ENCODE results near the gene SMPD4.
"Not testable (repeated sequence)": the region's sequence is repeated elsewhere in the genome, so short reads cannot be mapped to it uniquely, and the experiment has no call there.

The SMPD4 gene, protein sequence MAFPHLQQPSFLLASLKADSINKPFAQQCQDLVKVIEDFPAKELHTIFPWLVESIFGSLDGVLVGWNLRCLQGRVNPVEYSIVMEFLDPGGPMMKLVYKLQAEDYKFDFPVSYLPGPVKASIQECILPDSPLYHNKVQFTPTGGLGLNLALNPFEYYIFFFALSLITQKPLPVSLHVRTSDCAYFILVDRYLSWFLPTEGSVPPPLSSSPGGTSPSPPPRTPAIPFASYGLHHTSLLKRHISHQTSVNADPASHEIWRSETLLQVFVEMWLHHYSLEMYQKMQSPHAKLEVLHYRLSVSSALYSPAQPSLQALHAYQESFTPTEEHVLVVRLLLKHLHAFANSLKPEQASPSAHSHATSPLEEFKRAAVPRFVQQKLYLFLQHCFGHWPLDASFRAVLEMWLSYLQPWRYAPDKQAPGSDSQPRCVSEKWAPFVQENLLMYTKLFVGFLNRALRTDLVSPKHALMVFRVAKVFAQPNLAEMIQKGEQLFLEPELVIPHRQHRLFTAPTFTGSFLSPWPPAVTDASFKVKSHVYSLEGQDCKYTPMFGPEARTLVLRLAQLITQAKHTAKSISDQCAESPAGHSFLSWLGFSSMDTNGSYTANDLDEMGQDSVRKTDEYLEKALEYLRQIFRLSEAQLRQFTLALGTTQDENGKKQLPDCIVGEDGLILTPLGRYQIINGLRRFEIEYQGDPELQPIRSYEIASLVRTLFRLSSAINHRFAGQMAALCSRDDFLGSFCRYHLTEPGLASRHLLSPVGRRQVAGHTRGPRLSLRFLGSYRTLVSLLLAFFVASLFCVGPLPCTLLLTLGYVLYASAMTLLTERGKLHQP

DNA sequence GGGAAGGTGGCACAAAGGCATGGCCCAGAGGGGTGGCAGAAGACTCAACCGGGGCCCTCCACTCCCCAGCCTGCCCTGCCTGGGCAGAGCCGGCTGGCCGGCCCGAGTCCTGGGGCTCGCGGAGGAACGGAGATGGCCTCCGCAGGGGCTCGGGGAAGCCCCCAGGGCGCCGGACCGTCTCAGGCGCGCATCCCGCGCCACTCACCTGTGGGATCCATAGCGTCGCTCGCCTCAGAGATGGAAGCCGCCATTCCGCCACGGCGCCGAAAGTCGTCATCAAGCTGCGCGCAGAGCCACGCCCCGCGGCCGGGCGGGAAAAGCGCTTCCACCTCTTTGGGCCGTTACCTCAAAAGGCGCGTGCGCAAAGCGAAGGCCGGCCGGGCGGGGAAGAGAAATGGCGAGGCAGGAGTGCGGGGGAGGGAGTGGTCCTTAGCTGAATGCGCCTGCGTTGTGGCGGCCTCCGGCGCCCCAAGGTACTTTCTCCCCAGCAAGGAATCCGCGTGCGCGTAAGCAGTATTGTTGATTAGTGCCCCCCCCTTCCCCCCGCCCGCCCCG, at the start of gene SMPD4:
Gene SMPD4 (minus strand): TSS at position 278 of the 555 bp plus-strand sequence. CDS start 5,010 bp downstream, outside the sequence.
- H3K4me3 ChIP-seq (ENCODE audit: control insufficient read depth, low read depth, low read length): peak within 1 kb of the TSS; percentile 99
- TF ChIP-seq, protein P1, sequence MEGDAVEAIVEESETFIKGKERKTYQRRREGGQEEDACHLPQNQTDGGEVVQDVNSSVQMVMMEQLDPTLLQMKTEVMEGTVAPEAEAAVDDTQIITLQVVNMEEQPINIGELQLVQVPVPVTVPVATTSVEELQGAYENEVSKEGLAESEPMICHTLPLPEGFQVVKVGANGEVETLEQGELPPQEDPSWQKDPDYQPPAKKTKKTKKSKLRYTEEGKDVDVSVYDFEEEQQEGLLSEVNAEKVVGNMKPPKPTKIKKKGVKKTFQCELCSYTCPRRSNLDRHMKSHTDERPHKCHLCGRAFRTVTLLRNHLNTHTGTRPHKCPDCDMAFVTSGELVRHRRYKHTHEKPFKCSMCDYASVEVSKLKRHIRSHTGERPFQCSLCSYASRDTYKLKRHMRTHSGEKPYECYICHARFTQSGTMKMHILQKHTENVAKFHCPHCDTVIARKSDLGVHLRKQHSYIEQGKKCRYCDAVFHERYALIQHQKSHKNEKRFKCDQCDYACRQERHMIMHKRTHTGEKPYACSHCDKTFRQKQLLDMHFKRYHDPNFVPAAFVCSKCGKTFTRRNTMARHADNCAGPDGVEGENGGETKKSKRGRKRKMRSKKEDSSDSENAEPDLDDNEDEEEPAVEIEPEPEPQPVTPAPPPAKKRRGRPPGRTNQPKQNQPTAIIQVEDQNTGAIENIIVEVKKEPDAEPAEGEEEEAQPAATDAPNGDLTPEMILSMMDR (IDR thresholded peaks at IDR 0.05; ENCODE audit: control insufficient read depth, insufficient read depth, low read depth, low read length, missing control alignments): no peak
- DNase-seq (ENCODE audit: low read depth): peak; percentile 67

DNA sequence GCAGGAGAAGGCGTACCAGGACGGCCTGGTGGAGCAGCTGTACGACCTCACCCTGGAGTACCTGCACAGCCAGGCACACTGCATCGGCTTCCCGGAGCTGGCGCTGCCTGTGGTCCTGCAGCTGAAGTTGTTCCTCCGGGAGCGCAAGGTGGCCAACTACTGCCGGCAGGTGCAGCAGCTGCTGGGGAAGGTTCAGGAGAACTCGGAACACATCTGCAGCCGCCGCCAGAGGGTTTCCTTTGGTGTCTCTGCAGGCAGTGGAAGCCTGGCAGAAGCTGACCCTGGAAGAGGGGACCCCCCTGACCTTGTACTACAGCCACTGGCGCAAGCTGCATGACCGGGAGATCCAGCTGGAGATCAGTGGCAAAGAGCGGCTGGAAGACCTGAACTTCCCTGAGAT, 49.5 kb upstream of the SMPD4 start:
- H3K4me3 ChIP-seq (ENCODE audit: control insufficient read depth, low read depth, low read length); DNase-seq (ENCODE audit: low read depth): not testable (repeated sequence)

DNA sequence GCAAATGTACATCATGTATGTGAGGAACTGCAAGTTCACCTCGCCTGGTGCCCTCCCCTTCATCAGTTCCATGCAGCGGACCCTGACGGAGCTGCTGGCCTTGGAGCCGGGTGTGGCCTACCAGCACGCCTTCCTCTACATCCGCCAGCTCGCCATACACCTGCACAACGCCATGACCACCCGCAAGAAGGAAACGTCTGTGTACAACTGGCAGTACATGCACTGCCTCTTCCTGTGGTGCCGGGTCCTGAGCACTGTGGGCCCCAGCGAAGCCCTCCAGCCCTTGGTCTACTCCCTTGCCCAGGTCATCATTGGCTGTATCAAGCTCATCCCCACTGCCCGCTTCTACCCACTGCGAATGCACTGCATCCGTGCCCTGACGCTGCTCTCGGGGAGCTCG, 49.0 kb upstream of the SMPD4 start:
- DNase-seq (ENCODE audit: low read depth); H3K4me3 ChIP-seq (ENCODE audit: control insufficient read depth, low read depth, low read length): not testable (repeated sequence)

DNA sequence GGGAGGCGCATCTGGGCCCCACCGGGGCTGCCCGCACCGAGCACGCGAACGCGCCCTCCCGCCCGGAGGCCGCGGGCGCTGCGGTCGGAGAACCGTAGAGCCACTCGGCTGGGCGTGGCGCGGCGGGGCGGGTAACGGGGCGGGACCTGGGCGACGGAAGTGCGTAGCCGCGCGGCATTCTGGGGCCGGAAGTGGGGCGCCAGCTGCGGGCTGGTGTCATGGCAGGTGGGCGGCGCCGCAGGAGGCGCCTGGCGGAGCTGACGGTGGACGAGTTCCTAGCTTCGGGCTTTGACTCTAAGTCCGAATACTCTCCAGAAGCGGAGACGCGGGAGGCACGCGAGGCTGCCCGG, 47.7 kb upstream of the SMPD4 start:
- H3K4me3 ChIP-seq (ENCODE audit: control insufficient read depth, low read depth, low read length); DNase-seq (ENCODE audit: low read depth): not testable (repeated sequence)

DNA sequence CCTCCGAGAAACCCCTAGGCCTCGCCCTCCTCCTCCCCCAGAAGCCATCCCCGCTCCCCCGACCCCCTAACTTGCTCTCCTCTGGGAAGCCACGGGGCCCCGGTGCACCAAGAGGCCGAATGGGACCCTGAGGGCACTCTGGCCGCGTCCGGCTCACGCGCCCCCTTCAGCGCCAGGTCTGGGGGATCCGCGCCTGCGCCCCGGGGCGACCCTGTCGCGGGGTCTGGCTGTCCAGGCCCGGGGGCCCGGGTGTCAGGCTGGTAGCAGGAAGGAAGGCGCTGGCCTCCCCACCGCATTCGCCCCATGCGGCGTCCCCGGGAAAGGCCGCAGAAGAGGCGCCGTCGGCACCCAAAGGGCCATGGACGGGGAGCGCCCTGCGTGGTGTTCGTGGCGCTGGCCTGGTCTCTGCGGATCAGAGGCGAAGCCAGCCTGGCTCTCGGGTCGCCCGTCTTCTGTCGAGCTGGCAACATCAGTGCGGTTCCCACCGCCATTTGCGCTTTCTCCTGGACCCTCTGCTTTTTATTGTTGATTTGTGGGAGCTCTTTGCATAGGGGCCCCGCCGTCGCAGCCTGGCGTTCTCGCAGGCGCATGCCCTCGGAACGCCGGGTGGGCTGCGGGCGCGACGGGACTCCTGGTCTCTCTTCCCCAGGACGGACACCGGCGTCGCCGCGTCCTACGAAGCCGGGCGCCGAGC, 47.2 kb upstream of the SMPD4 start:
- not testable (repeated sequence) for DNase-seq (ENCODE audit: low read depth); H3K4me3 ChIP-seq (ENCODE audit: control insufficient read depth, low read depth, low read length)

DNA sequence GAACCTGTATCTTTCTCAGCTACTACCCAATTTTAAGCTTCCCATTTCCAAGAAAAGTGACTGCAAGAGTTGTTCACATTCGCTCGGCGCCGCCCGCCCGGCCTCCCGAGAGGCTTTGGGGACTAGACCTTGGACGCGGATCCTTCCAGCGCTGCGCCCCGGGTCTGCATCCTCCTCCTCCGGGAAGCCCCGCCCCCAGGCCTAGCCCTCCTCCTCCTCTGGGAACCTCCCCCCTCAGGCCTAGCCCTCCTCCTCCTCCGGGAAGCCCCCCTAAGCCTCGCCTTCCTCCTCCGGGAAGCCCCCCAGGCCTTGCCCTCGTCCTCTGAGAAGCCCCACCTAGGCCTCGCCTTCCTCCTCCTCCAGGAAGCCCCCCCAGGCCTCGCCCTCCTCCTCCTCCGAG, 46.6 kb upstream of the SMPD4 start:
- DNase-seq (ENCODE audit: low read depth); H3K4me3 ChIP-seq (ENCODE audit: control insufficient read depth, low read depth, low read length): not testable (repeated sequence)

DNA sequence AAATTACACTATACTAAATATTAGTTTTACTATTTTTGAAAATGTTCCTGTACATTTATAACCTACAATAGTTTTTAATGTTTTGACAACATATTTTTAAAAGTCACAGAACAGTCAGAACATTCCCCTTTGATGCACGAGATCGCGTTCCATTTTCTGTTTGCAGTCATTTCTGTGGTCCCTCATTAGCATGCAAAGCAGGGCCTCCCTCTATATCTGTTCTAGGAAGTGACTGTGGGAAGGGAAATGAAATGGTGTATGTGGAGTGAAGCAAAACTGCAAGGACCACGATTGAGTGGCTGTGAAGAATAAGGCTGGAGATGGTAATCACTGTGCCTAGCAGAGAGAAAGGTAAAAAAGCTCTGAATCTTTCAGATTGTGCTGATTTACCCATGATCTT, 41.1 kb upstream of the SMPD4 start:
- not testable (repeated sequence) for H3K4me3 ChIP-seq (ENCODE audit: control insufficient read depth, low read depth, low read length); DNase-seq (ENCODE audit: low read depth)

DNA sequence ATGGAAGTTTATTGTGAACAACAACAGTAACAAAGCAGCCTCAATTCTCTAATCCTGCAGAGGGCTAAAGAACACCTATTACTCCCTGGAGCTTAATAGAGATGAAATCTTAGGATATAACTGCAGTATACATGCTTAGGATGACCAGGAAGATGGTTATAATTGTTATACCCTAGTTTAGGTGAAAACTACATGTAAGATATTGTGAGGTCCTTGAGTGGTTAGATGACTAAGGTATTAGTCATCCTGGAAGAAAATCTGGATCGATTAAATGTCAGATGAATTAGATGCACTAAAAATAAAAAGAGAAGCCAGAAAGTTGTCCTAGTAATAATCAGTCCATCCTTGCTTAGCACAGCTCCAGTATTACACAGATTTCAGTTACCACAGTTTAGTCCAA, 39.1 kb upstream of the SMPD4 start:
- not testable (repeated sequence) for H3K4me3 ChIP-seq (ENCODE audit: control insufficient read depth, low read depth, low read length); DNase-seq (ENCODE audit: low read depth)

DNA sequence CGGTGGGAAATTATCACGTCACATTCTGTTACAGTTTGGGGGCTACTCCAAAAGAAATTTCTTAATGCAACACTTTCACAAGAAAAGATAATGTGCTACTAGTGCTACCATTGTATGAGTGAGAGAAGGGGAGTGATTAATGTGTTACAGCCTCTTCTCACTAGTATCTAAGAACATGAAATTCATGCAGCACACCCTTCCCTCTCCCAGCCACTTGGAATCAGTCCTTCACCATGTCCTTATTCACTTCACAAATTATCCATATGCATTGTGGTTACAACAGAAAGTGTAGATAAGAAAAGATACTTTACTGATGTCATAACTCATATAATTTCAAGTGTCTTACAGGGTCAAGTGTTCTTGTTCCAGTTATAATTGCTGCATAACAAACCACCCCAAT, 37.7 kb upstream of the SMPD4 start:
- DNase-seq (ENCODE audit: low read depth): not testable (repeated sequence)

DNA sequence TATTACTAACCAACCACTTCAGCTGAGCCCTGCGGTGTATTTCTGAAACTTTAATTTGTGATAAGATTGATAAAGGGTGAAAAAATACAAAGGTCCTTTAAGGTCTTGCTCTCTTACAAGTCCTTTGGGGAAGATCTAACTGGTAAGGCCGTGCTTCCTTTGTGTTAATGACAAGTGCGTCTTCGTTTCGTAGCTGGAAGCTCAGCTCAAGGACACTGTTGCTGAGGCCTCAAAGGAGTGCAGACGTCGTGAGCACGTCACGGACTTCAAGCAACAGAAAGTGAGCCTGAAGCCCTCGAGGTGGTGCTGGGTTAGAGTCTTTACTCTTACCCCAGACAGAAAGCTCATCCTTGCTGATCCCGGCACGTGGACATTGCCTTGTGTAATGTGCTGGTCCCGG, 25.6 kb upstream of the SMPD4 start:
- not testable (repeated sequence) for DNase-seq (ENCODE audit: low read depth); H3K4me3 ChIP-seq (ENCODE audit: control insufficient read depth, low read depth, low read length)

More for the DNA sequence above, 37.7 kb upstream of the SMPD4 start:
- H3K4me3 ChIP-seq (ENCODE audit: control insufficient read depth, low read depth, low read length): not testable (repeated sequence)

DNA sequence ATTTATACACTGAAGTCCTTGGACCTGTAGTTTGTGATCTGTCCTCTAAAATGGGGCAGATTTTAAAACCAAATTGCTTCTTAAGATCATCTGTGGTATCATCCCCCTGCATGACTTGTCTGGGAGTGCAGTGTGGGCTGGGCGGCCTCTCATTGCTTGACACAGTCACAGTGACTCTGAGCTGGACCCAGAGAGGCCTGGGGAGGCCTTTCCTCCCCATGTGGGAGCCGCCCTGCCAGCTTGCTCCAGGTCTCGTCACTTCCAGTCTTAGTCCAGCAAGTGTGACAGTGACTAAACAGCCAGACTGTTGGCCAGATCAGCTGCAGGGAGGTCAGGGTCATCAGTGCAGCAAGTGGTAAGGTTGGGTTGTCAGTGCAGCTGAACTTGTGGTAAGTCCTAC, 21.7 kb upstream of the SMPD4 start:
- not testable (repeated sequence) for DNase-seq (ENCODE audit: low read depth); H3K4me3 ChIP-seq (ENCODE audit: control insufficient read depth, low read depth, low read length)

DNA sequence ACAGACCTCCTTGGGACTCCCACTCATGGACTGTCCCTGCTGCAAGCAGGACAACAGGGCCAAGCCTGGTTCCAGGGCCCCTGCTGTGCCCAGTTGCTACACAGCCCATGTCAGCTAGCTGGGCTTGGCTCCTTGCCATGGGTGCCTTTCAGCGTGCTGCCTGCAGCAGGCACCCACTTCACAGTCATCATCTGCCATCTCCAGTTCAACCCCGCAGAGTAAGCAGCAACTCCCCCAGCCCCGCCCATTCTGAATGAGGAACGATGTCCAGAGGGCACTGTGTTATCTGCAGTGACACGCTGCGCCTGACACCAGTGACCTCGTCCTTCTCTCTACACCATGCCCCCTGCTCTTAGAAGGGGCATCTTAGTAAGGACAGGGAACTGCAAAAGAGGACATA, 21.1 kb upstream of the SMPD4 start:
- H3K4me3 ChIP-seq (ENCODE audit: control insufficient read depth, low read depth, low read length); DNase-seq (ENCODE audit: low read depth): not testable (repeated sequence)
